HG03280 (cell line): ENCODE data around the gene DYSF.

Experiments used
- ATAC-seq: cut with Tn5 transposase; IDR thresholded peaks from one replicate; pipeline ENCODE4 v1.9.1; 2021; ENCODE audit warnings: mild to moderate bottlenecking, moderate library complexity; ENCODE audit not compliant: unreplicated experiment

The DYSF gene

GRCh38 chr2:71611247-71611646, 157.9 kb downstream of the DYSF start:
- no peak for ATAC-seq

GRCh38 chr2:71611781-71612527, 158.6 kb downstream of the DYSF start:
- no peak for ATAC-seq

GRCh38 chr2:71612581-71613402, 159.4 kb downstream of the DYSF start:
- no peak for ATAC-seq

- ATAC-seq = no peak
Observed at GRCh38 chr2:71613403-71613952, 160.1 kb downstream of the DYSF start.

- no peak for ATAC-seq
Observed at GRCh38 chr2:71613953-71614925, 160.9 kb downstream of the DYSF start.

- ATAC-seq = no peak
Observed at GRCh38 chr2:71614976-71615766, 161.8 kb downstream of the DYSF start.

- ATAC-seq = no peak
Observed at GRCh38 chr2:71615767-71616730, 162.7 kb downstream of the DYSF start.

- no peak for ATAC-seq
Observed at GRCh38 chr2:71617266-71617665, 163.9 kb downstream of the DYSF start.

- no peak for ATAC-seq
Observed at GRCh38 chr2:71618327-71619113, 165.2 kb downstream of the DYSF start.

GRCh38 chr2:71619230-71619741, 165.9 kb downstream of the DYSF start:
- ATAC-seq = no peak

GRCh38 chr2:71620116-71620515, 166.8 kb downstream of the DYSF start:
- ATAC-seq = no peak

GRCh38 chr2:71620851-71621251, 167.5 kb downstream of the DYSF start:
- no peak for ATAC-seq

GRCh38 chr2:71629273-71629672, 175.9 kb downstream of the DYSF start:
- ATAC-seq = no peak

- ATAC-seq = no peak
Observed at GRCh38 chr2:71629771-71630453, 176.6 kb downstream of the DYSF start.

GRCh38 chr2:71630454-71631328, 177.3 kb downstream of the DYSF start:
- no peak for ATAC-seq

GRCh38 chr2:71631411-71631931, 178.1 kb downstream of the DYSF start:
- ATAC-seq = no peak
